Measurements from ENCODE around the gene GRID2.

GRID2 gene

GRCh38 chr4:92678292-92678691 lies 374.5 kb downstream of the GRID2 start:
- ATAC-seq, result no peak

DNA sequence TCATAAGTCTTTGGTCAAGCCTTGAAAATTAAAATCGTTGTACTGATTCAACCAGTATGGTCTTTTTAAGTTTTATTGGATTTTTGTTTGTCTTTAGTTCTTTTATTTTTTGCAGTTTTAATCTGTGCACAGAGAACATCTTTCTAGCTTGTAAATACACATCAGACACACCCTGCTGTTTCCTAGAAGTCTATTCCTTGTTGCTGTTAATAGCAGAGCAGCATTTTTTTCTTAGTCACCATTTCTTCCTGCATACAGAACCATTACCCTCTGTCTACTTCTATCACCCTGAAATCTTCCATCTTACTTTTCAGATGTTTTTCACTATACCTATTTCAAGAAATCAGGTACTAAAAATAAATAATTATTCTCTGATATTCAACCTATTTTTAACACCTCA lies 375.4 kb downstream of the GRID2 start:
- ATAC-seq, result no peak

More at GRCh38 chr4:92678292-92678691, 374.5 kb downstream of the GRID2 start:
- TF ChIP-seq, protein P1, sequence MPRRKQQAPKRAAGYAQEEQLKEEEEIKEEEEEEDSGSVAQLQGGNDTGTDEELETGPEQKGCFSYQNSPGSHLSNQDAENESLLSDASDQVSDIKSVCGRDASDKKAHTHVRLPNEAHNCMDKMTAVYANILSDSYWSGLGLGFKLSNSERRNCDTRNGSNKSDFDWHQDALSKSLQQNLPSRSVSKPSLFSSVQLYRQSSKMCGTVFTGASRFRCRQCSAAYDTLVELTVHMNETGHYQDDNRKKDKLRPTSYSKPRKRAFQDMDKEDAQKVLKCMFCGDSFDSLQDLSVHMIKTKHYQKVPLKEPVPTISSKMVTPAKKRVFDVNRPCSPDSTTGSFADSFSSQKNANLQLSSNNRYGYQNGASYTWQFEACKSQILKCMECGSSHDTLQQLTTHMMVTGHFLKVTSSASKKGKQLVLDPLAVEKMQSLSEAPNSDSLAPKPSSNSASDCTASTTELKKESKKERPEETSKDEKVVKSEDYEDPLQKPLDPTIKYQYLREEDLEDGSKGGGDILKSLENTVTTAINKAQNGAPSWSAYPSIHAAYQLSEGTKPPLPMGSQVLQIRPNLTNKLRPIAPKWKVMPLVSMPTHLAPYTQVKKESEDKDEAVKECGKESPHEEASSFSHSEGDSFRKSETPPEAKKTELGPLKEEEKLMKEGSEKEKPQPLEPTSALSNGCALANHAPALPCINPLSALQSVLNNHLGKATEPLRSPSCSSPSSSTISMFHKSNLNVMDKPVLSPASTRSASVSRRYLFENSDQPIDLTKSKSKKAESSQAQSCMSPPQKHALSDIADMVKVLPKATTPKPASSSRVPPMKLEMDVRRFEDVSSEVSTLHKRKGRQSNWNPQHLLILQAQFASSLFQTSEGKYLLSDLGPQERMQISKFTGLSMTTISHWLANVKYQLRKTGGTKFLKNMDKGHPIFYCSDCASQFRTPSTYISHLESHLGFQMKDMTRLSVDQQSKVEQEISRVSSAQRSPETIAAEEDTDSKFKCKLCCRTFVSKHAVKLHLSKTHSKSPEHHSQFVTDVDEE (CRISPR knock-in tag; IDR thresholded peaks at IDR 0.05), result no peak
- TF ChIP-seq PPARA (CRISPR knock-in tag; IDR thresholded peaks at IDR 0.05; ENCODE audit: borderline replicate concordance), result no peak

GRCh38 chr4:92714640-92715039 lies 410.9 kb downstream of the GRID2 start:
- no peak for ATAC-seq
- TF ChIP-seq ESRRG (CRISPR knock-in tag; IDR thresholded peaks at IDR 0.05) (no peak), OSR1 (CRISPR knock-in tag; IDR thresholded peaks at IDR 0.05) (no peak), GLIS3 (CRISPR knock-in tag; IDR thresholded peaks at IDR 0.05) (no peak), ZNF70 (CRISPR knock-in tag; IDR thresholded peaks at IDR 0.05) (no peak), ZC3H10 (CRISPR knock-in tag; IDR thresholded peaks at IDR 0.05) (no peak), ZNF8 (CRISPR knock-in tag; IDR thresholded peaks at IDR 0.05) (no peak), PATZ1 (CRISPR knock-in tag; IDR thresholded peaks at IDR 0.05; ENCODE audit: borderline replicate concordance) (no peak), TCF4 (CRISPR knock-in tag; IDR thresholded peaks at IDR 0.05; ENCODE audit: borderline replicate concordance) (no peak), ZFP3 (CRISPR knock-in tag; IDR thresholded peaks at IDR 0.05) (no peak), ZFP30 (CRISPR knock-in tag; IDR thresholded peaks at IDR 0.05) (no peak), BACH2 (CRISPR knock-in tag; IDR thresholded peaks at IDR 0.05; ENCODE audit: borderline replicate concordance) (no peak), TOX (CRISPR knock-in tag; IDR thresholded peaks at IDR 0.05; ENCODE audit: borderline replicate concordance) (no peak), ARNTL (CRISPR knock-in tag; IDR thresholded peaks at IDR 0.05; ENCODE audit: borderline replicate concordance, low read depth) (no peak), PPARA (CRISPR knock-in tag; IDR thresholded peaks at IDR 0.05; ENCODE audit: borderline replicate concordance) (no peak)
- TF ChIP-seq, protein P2, sequence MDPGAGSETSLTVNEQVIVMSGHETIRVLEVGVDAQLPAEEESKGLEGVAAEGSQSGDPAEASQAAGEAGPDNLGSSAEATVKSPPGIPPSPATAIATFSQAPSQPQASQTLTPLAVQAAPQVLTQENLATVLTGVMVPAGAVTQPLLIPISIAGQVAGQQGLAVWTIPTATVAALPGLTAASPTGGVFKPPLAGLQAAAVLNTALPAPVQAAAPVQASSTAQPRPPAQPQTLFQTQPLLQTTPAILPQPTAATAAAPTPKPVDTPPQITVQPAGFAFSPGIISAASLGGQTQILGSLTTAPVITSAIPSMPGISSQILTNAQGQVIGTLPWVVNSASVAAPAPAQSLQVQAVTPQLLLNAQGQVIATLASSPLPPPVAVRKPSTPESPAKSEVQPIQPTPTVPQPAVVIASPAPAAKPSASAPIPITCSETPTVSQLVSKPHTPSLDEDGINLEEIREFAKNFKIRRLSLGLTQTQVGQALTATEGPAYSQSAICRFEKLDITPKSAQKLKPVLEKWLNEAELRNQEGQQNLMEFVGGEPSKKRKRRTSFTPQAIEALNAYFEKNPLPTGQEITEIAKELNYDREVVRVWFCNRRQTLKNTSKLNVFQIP (CRISPR knock-in tag; IDR thresholded peaks at IDR 0.05; ENCODE audit: borderline replicate concordance, low read depth), result no peak
- TF ChIP-seq, protein P3, sequence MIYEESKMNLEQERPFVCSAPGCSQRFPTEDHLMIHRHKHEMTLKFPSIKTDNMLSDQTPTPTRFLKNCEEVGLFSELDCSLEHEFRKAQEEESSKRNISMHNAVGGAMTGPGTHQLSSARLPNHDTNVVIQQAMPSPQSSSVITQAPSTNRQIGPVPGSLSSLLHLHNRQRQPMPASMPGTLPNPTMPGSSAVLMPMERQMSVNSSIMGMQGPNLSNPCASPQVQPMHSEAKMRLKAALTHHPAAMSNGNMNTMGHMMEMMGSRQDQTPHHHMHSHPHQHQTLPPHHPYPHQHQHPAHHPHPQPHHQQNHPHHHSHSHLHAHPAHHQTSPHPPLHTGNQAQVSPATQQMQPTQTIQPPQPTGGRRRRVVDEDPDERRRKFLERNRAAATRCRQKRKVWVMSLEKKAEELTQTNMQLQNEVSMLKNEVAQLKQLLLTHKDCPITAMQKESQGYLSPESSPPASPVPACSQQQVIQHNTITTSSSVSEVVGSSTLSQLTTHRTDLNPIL (CRISPR knock-in tag; IDR thresholded peaks at IDR 0.05; ENCODE audit: low read depth), result no peak

More for the DNA sequence above, 375.4 kb downstream of the GRID2 start:
- TF ChIP-seq ZNF8 (CRISPR knock-in tag; IDR thresholded peaks at IDR 0.05) (no peak), PATZ1 (CRISPR knock-in tag; IDR thresholded peaks at IDR 0.05; ENCODE audit: borderline replicate concordance) (no peak), ZNF70 (CRISPR knock-in tag; IDR thresholded peaks at IDR 0.05) (no peak), ZC3H10 (CRISPR knock-in tag; IDR thresholded peaks at IDR 0.05) (no peak), ISL1 (CRISPR knock-in tag; IDR thresholded peaks at IDR 0.05) (no peak), PPARA (CRISPR knock-in tag; IDR thresholded peaks at IDR 0.05; ENCODE audit: borderline replicate concordance) (no peak), GLIS3 (CRISPR knock-in tag; IDR thresholded peaks at IDR 0.05) (no peak), TOX (CRISPR knock-in tag; IDR thresholded peaks at IDR 0.05; ENCODE audit: borderline replicate concordance) (no peak), ARNTL (CRISPR knock-in tag; IDR thresholded peaks at IDR 0.05; ENCODE audit: borderline replicate concordance, low read depth) (no peak), ESRRG (CRISPR knock-in tag; IDR thresholded peaks at IDR 0.05) (no peak), SNAI2 (CRISPR knock-in tag; IDR thresholded peaks at IDR 0.05) (no peak), OSR1 (CRISPR knock-in tag; IDR thresholded peaks at IDR 0.05) (no peak), CSDC2 (CRISPR knock-in tag; IDR thresholded peaks at IDR 0.05) (no peak), BACH2 (CRISPR knock-in tag; IDR thresholded peaks at IDR 0.05; ENCODE audit: borderline replicate concordance) (no peak), TCF4 (CRISPR knock-in tag; IDR thresholded peaks at IDR 0.05; ENCODE audit: borderline replicate concordance) (no peak), ZFP30 (CRISPR knock-in tag; IDR thresholded peaks at IDR 0.05) (no peak)
- TF ChIP-seq, protein P4, sequence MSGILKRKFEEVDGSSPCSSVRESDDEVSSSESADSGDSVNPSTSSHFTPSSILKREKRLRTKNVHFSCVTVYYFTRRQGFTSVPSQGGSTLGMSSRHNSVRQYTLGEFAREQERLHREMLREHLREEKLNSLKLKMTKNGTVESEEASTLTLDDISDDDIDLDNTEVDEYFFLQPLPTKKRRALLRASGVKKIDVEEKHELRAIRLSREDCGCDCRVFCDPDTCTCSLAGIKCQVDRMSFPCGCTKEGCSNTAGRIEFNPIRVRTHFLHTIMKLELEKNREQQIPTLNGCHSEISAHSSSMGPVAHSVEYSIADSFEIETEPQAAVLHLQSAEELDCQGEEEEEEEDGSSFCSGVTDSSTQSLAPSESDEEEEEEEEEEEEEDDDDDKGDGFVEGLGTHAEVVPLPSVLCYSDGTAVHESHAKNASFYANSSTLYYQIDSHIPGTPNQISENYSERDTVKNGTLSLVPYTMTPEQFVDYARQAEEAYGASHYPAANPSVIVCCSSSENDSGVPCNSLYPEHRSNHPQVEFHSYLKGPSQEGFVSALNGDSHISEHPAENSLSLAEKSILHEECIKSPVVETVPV (CRISPR knock-in tag; IDR thresholded peaks at IDR 0.05), result no peak
- TF ChIP-seq, protein P3 (CRISPR knock-in tag; IDR thresholded peaks at IDR 0.05; ENCODE audit: low read depth), result no peak

Measured in SK-N-SH treated with all-trans-retinoic acid at 6 μM for 48 hours (cell line).